ENCODE results near the gene FAM120B. TPM values are rescaled to one million over a fixed set of nuclear protein-coding genes. Genes with fewer than 3 reads are reported as not detected.
A peak's percentile ranks its signal among the peaks of the same experiment; 100 is the strongest.

Gene FAM120B
- total RNA-seq, 1 experiment from 2014 or later = 15.2 TPM

- no peak for TF ChIP-seq SMAD3 (CRISPR knock-in tag; IDR thresholded peaks at IDR 0.05; ENCODE audit: borderline replicate concordance)
- TF ChIP-seq IRF2 (CRISPR knock-in tag; IDR thresholded peaks at IDR 0.05; ENCODE audit: borderline replicate concordance, low read depth) = no peak; the same call in 1 of the 2 replicates
- peak; percentile 50 for TF ChIP-seq NFYB (CRISPR knock-in tag; conservative IDR thresholded peaks at IDR 0.05; ENCODE audit: low read depth)
- peak; percentile 88; the same call in 1 of the 2 replicates for TF ChIP-seq ZNF219 (CRISPR knock-in tag; IDR thresholded peaks at IDR 0.05; ENCODE audit: borderline replicate concordance)
- TF ChIP-seq NFE2L1 (CRISPR knock-in tag; IDR thresholded peaks at IDR 0.05) = 0 out of 2 replicates have a peak, but pooled peaks have one; percentile 36
- TF ChIP-seq, protein P1, sequence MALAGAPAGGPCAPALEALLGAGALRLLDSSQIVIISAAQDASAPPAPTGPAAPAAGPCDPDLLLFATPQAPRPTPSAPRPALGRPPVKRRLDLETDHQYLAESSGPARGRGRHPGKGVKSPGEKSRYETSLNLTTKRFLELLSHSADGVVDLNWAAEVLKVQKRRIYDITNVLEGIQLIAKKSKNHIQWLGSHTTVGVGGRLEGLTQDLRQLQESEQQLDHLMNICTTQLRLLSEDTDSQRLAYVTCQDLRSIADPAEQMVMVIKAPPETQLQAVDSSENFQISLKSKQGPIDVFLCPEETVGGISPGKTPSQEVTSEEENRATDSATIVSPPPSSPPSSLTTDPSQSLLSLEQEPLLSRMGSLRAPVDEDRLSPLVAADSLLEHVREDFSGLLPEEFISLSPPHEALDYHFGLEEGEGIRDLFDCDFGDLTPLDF (CRISPR knock-in tag; IDR thresholded peaks at IDR 0.05) = peak; percentile 40; the same call in 1 of the 2 replicates
- peak; percentile 37; the same call in 1 of the 2 replicates for TF ChIP-seq NR2C2 (CRISPR knock-in tag; IDR thresholded peaks at IDR 0.05)
- TF ChIP-seq, protein P2, sequence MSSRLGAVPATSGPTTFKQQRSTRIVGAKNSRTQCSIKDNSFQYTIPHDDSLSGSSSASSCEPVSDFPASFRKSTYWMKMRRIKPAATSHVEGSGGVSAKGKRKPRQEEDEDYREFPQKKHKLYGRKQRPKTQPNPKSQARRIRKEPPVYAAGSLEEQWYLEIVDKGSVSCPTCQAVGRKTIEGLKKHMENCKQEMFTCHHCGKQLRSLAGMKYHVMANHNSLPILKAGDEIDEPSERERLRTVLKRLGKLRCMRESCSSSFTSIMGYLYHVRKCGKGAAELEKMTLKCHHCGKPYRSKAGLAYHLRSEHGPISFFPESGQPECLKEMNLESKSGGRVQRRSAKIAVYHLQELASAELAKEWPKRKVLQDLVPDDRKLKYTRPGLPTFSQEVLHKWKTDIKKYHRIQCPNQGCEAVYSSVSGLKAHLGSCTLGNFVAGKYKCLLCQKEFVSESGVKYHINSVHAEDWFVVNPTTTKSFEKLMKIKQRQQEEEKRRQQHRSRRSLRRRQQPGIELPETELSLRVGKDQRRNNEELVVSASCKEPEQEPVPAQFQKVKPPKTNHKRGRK (CRISPR knock-in tag; IDR thresholded peaks at IDR 0.05; ENCODE audit: borderline replicate concordance) = no peak
- TF ChIP-seq, protein P3, sequence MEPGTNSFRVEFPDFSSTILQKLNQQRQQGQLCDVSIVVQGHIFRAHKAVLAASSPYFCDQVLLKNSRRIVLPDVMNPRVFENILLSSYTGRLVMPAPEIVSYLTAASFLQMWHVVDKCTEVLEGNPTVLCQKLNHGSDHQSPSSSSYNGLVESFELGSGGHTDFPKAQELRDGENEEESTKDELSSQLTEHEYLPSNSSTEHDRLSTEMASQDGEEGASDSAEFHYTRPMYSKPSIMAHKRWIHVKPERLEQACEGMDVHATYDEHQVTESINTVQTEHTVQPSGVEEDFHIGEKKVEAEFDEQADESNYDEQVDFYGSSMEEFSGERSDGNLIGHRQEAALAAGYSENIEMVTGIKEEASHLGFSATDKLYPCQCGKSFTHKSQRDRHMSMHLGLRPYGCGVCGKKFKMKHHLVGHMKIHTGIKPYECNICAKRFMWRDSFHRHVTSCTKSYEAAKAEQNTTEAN (CRISPR knock-in tag; IDR thresholded peaks at IDR 0.05) = 0 out of 2 replicates have a peak, but pooled peaks have one; percentile 0
- TF ChIP-seq ZNF232 (CRISPR knock-in tag; IDR thresholded peaks at IDR 0.05) = no peak
- no peak for TF ChIP-seq GTF2I (CRISPR knock-in tag; conservative IDR thresholded peaks at IDR 0.05)
- no peak for TF ChIP-seq FOXJ3 (CRISPR knock-in tag; IDR thresholded peaks at IDR 0.05; ENCODE audit: borderline replicate concordance)
- TF ChIP-seq, protein P4, sequence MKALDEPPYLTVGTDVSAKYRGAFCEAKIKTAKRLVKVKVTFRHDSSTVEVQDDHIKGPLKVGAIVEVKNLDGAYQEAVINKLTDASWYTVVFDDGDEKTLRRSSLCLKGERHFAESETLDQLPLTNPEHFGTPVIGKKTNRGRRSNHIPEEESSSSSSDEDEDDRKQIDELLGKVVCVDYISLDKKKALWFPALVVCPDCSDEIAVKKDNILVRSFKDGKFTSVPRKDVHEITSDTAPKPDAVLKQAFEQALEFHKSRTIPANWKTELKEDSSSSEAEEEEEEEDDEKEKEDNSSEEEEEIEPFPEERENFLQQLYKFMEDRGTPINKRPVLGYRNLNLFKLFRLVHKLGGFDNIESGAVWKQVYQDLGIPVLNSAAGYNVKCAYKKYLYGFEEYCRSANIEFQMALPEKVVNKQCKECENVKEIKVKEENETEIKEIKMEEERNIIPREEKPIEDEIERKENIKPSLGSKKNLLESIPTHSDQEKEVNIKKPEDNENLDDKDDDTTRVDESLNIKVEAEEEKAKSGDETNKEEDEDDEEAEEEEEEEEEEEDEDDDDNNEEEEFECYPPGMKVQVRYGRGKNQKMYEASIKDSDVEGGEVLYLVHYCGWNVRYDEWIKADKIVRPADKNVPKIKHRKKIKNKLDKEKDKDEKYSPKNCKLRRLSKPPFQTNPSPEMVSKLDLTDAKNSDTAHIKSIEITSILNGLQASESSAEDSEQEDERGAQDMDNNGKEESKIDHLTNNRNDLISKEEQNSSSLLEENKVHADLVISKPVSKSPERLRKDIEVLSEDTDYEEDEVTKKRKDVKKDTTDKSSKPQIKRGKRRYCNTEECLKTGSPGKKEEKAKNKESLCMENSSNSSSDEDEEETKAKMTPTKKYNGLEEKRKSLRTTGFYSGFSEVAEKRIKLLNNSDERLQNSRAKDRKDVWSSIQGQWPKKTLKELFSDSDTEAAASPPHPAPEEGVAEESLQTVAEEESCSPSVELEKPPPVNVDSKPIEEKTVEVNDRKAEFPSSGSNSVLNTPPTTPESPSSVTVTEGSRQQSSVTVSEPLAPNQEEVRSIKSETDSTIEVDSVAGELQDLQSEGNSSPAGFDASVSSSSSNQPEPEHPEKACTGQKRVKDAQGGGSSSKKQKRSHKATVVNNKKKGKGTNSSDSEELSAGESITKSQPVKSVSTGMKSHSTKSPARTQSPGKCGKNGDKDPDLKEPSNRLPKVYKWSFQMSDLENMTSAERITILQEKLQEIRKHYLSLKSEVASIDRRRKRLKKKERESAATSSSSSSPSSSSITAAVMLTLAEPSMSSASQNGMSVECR (CRISPR knock-in tag; IDR thresholded peaks at IDR 0.05; ENCODE audit: borderline replicate concordance) = no peak; the same call in 1 of the 2 replicates
- TF ChIP-seq FOXP1 (CRISPR knock-in tag; IDR thresholded peaks at IDR 0.05; ENCODE audit: borderline replicate concordance) = peak; percentile 94
- peak; percentile 86; the same call in 1 of the 2 replicates for TF ChIP-seq TCF7 (CRISPR knock-in tag; IDR thresholded peaks at IDR 0.05; ENCODE audit: low read depth)
- TF ChIP-seq, protein P5, sequence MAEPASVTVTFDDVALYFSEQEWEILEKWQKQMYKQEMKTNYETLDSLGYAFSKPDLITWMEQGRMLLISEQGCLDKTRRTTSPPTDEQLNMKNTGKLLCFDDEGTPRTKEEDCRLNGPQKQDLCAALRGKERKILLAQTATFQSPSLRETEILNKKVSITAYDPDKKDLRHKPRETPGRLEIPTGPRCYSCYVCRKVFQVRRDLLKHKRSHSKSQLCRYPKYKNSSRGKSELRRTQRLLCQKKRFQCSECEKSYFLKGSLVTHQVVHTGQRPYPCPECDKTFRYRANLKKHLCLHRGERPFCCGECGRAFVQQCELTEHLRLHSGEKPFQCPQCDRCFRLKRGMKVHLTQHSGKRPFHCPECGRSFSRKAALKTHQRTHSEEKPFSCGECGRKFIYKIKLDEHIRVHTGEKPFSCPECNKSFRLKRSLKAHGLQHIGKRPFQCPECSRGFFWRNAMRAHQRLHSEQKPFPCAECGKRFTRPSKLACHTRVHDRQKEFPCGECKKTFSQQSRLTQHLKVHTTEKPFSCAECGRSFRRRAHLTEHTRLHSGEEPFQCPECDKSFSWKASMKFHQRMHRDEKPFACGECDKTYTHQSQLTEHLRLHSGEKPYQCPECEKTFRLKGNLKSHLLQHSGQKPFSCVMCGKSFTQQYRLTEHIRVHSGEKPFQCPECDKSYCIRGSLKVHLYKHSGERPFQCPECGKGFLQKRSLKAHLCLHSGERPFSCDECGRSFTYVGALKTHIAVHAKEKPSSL (CRISPR knock-in tag; conservative IDR thresholded peaks at IDR 0.05) = no peak
These were observed 10.2 kb upstream of the FAM120B start (continued) for GRCh38 chr6:170296423-170296745.

Data from WTC11 (cell line).